ENCODE data around the gene PPIG.
"Not testable (repeated sequence)": the region's sequence is repeated elsewhere in the genome, so short reads cannot be mapped to it uniquely, and the experiment has no call there.

Gene PPIG

GRCh38 chr2:169584005-169584877 lies at the start of gene PPIG:
Gene PPIG, plus strand, starts transcription at chr2:169584351. Its CDS starts 19,691 bp downstream, at chr2:169604042.
- DNase-seq, result peak; percentile 82

DNA sequence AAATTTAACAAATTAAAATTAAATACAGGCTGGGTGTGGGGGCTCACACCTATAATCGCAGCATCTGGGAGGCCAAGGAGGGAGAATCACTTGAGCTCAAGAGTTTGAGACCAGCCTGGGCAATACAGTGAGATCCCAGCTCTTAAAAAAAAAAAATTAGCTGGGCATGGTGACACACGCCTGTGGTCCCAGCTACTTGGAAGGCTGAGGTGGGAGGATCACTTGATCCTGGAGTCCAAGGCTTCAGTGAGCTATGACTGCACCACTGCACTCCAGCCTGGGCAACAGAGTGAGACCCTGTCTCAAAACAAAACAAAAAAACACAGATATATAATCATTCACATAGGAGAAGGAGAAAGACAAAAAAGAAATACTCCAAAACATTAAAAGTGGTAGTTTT lies 44.7 kb upstream of the PPIG start:
- DNase-seq, result not testable (repeated sequence)

- no peak for DNase-seq
Measured at GRCh38 chr2:169540146-169540545, 44.0 kb upstream of the PPIG start.

DNA sequence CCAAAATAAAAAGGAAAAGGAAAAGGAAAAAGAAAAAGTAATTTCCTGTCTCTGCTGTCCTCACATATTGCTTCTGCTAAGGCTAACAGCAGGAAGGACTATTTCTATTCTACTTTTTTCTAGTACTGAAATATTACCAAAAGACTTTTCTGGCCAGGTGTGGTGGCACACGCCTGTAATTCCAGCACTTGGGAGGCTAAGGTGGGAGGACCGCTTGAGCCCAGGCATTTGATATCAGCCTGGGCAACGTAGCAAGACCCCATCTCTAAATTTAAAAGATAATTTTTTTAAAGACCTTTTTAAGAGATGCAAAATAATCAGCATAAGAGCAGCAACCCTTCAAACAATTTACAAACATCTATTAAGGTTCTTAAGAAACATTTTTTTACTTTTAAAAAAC lies 41.7 kb upstream of the PPIG start:
- no peak for DNase-seq

- no peak for DNase-seq
Measured at GRCh38 chr2:169546756-169547155, 37.4 kb upstream of the PPIG start.

DNA sequence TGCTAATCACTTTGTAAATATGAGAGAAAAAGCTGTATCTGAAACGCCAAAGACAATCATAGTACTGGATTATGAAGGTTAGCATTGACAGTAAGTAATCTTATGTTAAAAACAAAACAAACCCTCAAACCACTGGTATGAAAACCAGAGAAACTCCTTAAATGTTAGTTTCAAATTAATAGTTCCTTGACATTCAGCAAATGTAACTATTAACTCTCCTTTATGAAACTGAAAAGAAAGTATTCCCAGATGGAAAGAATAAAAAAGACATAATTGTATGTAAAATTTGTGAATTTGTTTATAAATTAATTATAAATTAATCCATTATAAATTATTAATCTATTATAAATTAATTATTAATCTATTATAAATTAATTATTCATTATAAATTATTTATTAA lies 22.8 kb upstream of the PPIG start:
- DNase-seq, result no peak

DNA sequence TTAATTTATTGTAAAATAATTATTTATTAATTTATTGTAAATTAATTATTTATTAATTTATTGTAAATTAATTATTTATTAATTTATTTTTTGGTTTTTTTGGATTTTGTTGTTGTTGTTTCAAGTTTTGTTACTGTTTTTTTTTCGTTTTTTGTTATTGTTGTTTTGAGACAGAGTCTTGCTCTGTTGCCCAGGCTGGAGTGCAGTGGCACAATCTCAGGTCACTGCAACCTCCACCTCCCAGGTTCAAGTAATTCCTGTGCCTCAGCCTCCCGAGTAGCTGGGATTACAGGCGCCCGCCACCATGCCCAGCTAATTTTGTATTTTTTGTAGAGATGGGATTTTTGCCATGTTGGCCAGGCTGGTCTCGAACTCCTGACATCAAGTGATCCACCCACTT lies 22.1 kb upstream of the PPIG start:
- DNase-seq, result not testable (repeated sequence)

- no peak for DNase-seq
Measured at GRCh38 chr2:169562519-169562918, 21.6 kb upstream of the PPIG start.

DNA sequence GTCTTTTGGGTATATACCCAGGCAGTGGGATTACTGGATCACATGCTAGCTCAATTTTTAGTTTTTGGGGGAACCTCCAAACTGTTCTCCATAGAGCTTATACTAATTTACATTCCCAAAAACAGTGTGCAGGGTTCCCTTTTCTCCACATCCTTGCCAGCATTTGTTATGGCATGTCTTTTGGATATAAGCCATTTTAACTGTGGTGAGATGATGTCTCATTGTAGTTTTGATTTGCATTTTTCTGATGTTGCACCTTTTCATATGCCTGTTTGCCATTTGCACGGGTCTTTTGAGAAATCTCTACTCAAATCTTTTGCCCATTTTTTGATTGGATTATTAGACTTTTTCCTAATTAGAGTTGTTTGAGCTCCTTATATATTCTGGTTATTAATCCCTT lies 18.5 kb upstream of the PPIG start:
- no peak for DNase-seq

DNA sequence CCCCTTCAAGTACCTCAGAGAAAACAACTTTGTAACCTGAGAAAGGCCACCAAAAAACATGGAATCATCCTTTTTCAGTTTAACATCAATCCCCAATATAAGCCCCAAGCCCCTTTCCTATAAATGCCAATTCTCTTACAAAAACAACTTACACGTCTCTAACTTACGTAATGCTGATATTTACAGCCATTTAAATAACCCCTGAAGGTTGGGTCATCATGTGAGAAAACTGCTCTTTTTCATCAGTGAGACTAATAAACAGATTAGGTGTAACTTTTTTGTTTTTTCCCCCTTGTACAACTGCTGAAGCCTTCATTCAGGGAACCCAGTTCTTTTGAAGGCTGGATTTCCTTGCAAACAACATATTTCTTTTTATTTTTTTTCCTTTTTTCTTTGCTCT lies 14.2 kb upstream of the PPIG start:
- no peak for DNase-seq

GRCh38 chr2:169570752-169571151 lies 13.4 kb upstream of the PPIG start:
- not testable (repeated sequence) for DNase-seq

GRCh38 chr2:169571571-169571970 lies 12.6 kb upstream of the PPIG start:
- DNase-seq, result no peak

GRCh38 chr2:169572189-169572588 lies 12.0 kb upstream of the PPIG start:
- DNase-seq, result no peak

DNA sequence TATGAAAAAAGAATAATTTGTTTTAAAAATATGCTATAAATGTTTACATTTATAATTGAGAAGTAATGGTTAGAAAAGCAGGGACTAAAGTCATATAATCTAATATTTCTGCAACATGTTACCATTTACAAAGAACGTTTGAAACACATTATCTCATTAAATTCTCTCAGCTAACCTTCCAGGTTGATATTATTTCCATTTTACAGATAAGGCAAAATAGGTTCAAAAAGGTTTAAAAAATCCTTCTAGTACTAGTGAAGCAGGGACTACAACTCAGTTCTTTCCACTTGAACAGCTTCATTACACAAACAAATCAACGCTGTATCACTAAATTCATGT lies 11.4 kb upstream of the PPIG start:
- DNase-seq, result no peak

- peak; percentile 78 for DNase-seq
Measured at GRCh38 chr2:169573160-169573973, 10.8 kb upstream of the PPIG start, which contains the start of gene FASTKD1. Gene FASTKD1, minus strand, starts transcription at chr2:169573865. Its CDS starts 1,836 bp downstream, at chr2:169572029.

DNA sequence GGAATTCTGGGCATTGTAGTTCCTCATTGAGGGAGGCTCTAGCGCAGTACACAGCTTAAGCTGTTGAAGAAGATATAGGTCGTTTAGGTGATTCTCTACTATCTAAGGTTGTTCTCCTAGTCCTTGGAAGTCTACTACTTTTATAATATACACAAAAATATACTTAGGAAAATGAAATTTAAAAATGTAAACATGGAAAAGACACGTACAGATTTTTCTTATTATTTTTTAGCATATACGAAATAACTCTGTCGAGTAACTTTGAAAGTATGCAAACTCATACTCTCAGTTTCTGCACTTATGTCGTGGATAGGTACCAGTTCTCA lies 10.2 kb upstream of the PPIG start:
- DNase-seq, result no peak

DNA sequence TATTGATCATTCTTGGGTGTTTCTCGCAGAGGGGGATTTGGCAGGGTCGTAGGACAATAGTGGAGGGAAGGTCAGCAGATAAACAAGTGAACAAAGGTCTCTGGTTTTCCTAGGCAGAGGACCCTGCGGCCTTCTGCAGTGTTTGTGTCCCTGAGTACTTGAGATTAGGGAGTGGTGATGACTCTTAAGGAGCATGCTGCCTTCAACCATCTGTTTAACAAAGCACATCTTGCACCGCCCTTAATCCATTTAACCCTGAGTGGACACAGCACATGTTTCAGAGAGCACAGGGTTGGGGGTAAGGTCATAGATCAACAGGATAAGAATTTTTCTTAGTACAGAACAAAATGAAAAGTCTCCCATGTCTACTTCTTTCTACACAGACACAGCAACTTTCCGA lies 9.6 kb upstream of the PPIG start:
- not testable (repeated sequence) for DNase-seq

DNA sequence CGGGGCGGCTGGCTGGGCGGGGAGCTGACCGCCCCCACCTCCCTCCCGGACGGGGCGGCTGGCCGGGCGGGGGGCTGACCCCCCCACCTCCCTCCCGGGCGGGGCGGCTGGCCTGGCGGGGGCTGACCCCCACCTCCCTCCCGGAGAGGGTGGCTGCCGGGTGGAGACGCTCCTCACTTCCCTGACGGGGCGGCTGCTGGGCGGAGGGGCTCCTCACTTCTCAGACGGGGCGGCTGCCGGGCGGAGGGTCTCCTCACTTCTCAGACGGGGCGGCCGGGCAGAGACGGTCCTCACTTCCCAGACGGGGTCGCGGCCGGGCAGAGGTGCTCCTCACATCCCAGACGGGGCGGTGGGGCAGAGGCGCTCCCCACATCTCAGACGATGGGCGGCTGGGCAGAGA lies 8.9 kb upstream of the PPIG start:
- not testable (repeated sequence) for DNase-seq

GRCh38 chr2:169579044-169579443 lies 5.1 kb upstream of the PPIG start:
- DNase-seq, result no peak

GRCh38 chr2:169582552-169583266 lies 1.4 kb upstream of the PPIG start:
- not testable (repeated sequence) for DNase-seq

GRCh38 chr2:169583518-169583917 lies 633 bp upstream of the PPIG start:
- DNase-seq, result no peak

DNA sequence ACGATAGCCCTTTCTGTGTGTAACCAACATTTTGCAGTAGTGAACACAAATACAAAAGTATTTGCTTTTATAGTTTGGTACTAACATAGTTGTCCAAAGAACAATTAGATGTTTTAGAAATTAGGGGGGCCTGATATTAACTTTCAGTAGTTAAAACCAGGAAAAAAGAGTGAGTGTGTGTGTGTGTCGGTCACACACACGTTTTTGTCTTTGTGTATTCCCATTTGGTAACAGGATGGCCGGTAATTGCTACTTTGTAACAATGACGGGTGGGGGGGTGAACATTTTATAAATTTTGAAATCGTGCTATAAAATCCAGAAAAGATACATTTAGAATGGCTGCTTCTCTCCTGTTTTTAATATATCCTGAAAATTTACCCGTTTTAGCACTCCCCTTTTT lies 1.5 kb downstream of the PPIG start:
- no peak for DNase-seq

DNA sequence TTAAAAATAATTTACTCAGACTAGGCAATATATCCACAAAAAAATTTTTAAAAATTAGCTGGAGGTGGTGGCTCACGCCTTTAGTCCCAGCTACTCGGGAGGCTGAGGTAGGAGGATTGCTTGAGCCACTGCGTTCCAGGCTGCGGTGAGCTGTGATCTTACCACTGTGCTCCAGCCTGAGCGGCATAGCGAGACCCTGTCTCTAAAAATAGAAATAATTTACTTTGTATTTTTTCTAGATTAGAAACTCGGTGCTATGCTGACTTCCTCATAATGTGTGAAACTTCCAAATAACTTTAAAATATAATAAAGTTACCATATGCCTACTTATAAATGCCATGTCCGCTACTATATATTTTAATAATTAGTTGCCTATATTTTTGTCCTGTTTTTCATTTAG lies 6.7 kb downstream of the PPIG start:
- DNase-seq, result no peak

GRCh38 chr2:169596546-169596945 lies 12.4 kb downstream of the PPIG start:
- DNase-seq, result not testable (repeated sequence)

Measured in NCI-H510A (cell line).